Subcutaneous adipose tissue (tissue), 4 donors: ENCODE measurements around the gene GOSR2. TPM values are rescaled to one million over a fixed set of nuclear protein-coding genes. Genes with fewer than 3 reads are reported as not detected.

Source experiments
- total RNA-seq, 4 donors: library from RNA; depleted of rRNA; stranded (reverse); fragments of >200 nt; gene quantifications; one replicate each; pipeline ENCODE4 v1.1.0, GENCODE V29; 2016
- TF ChIP-seq, protein P1 (sequence below): fragments of 450-650 bp; IDR thresholded peaks from one replicate; pipeline ENCODE4 v1.5.1; 2016; ENCODE audit warnings: low read depth, mild to moderate bottlenecking, control low read depth, antibody characterized with exemption, moderate library complexity

The GOSR2 gene
- total RNA-seq, 4 donors from 2014 or later = 35.5 to 47.7 (median 40.2) TPM

DNA sequence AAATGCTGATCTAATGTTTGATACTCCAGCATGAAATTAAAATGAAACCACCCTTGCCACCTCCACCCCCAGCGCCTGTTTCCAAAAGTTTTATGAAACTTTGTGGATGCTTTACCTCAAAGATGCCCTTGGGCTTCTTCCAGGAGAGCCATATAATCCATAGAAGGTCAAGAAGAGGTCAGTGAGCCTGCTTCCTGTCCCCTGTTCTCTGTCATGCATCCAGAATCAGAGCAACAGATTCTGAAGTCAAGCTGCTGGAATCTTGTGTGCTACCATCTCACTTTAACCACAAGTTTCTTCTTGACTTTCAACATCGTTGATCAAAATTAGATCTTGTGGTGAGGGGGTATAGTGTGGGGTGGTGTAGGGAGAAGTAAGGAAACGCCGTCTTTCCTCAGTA lies 8.6 kb downstream of the GOSR2 start:
- TF ChIP-seq, protein P1, sequence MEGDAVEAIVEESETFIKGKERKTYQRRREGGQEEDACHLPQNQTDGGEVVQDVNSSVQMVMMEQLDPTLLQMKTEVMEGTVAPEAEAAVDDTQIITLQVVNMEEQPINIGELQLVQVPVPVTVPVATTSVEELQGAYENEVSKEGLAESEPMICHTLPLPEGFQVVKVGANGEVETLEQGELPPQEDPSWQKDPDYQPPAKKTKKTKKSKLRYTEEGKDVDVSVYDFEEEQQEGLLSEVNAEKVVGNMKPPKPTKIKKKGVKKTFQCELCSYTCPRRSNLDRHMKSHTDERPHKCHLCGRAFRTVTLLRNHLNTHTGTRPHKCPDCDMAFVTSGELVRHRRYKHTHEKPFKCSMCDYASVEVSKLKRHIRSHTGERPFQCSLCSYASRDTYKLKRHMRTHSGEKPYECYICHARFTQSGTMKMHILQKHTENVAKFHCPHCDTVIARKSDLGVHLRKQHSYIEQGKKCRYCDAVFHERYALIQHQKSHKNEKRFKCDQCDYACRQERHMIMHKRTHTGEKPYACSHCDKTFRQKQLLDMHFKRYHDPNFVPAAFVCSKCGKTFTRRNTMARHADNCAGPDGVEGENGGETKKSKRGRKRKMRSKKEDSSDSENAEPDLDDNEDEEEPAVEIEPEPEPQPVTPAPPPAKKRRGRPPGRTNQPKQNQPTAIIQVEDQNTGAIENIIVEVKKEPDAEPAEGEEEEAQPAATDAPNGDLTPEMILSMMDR = no peak

DNA sequence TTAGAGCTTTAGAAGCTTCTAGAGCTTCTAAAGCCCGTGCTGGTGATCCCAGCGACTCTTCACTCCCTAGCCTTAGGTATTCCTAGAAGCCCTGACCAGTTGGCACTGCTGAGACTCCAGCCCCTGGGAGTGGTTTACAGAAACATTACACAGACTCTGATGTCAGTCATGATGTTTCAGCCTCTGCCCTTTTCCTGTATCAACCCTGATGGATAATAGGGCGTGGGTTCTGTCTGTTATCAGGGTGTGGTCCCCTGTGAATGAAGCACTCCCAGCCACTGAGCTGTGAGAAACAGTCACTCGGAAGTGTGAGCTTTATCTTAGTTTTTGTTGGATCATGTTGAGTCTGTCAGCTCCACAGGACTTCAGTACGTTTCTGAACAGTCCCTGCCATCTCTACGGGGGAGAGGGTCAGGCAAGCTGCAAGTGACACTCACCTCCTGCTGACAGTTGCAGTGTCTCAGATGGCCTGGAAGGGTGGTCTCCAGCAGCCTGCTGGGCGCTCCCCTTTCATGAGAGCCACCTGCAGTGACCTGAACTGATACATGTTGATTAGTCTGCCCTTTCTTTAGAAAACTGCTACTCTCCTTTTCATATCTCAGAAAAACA lies 12.8 kb downstream of the GOSR2 start:
- TF ChIP-seq, protein P1 = no peak

DNA sequence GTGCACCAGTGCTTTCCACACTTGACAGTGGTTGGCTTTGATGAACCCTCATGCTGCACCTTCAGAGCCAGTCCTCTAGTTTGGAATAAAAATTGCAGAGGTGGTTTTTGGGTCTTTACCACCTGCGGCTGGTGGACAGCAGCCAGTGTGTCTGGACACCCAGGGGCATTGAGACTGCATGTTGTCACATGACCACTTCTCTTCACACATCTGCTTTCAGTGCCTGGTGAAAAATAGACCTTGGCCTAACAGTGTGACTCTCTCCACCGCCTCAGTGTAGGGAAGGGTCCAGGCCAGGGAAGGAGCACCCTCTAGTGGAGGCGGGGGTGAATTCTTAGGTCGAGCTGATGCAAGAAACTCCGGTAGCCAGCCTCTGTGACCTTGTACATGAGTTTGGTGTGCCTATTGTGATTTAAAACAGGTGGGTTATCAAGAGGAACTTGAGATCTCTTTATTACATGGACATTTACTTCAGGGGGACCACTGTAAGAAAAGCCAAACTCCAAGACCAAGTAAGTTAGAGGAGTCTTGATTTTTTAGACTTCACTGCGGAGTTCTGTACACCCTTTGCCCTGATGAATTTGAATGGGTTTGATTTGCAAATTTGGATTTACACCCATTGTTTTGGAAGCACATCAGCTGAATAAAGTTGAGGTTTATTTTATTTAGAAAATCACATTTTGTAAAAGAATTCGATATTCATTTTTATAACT lies 17.9 kb downstream of the GOSR2 start:
- TF ChIP-seq, protein P1 = no peak

DNA sequence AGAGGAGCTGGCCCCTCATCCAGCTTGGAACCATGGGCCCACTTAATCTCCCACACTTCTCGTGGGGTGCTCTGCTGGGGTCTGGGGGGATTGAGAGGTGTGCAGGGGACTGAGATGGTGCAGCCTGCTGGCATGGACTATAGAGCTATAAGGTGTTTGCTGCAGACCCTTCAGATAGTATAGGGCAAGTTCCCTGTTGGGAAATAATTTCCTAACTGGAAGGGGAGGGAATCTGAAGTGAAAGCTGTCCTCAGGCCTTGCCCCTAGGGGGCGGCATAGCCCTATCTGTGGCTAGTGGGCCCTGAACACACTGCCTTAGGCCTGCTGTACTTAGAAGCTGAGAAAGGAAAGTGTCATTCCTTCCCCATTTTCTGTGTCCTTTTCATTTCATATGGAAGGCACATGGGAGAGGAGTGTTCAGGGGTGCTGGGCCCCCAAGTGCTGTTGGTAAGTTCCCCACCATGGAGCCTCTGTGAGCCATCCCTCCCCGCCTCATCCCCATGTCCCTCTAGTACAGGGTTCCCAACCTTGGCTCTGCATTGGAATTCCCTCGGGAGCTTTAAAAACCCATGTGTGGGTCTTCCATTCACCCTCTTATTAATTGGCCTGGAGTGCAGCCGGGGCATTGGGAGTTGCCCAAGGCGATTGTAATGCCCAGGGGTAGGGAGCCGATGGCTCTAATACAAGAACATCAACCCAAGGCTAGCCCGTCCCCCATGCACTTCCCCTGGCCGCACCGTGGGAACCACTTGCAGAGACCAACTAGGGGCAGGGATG lies 19.7 kb downstream of the GOSR2 start:
- TF ChIP-seq, protein P1 = no peak

DNA sequence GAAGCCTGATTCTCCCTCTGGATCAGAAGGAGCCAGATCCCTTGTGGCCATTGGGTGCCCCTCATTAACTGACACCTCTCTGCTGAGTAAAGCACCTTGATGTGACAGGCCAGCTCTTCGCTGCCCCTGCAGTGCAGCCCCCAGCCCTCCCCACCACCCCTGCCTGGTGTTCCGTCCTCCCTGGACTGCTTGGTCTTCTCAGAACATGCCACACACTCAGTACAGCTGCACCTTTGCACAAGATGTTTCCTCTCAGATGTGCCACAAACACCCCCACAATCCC lies 20.2 kb downstream of the GOSR2 start:
- TF ChIP-seq, protein P1 = no peak

DNA sequence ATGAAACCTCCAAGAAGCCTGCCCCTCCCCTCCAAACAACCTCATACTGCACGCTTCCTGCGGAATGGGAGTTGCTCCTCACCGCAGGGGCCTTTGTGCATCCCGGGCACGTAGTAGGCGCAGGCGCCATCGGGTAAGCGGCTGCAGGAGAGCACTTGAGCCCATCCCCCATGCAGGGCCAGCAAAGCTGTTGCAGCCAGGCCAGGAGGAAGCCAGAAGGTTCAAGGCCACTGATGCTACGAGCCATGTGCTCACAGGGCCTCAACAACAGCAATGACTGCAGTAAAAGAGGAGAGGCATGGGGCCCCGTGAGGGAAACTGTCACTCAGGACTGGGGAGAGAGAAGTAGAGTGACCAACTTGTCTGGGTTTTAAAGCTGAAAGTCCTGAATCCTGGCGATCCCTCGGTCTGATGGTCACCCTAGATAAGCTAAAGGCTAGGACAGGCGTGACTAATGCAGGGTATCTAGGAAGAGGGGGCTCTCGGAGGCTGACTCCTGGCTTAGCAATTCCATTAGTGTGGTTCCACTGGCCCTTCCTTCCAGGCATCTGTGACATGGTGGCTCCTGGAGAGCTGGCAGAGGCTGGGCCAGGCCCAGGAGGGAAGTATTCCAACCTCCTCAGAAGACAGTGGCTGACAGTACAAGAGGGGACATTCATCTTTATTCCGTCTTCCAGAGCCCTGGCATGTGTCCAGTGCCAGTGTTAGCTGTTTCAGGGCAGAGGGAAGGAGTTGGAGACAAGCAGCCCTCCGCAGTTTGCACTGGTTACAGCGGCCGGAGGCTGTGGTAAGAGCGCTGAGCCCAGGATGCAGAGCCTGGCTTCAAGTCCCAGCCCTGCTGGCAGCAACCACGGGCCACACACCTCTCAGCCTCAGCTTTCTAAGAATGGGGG lies 20.8 kb downstream of the GOSR2 start:
- TF ChIP-seq, protein P1 = no peak
